Activated CD8-positive, alpha-beta memory T cell treated with anti-CD3 and anti-CD28 coated beads, Interleukin-2, amount 50 U/mL, for 24 hours (primary cell): ENCODE measurements around the gene KCNMB2.

Experiments
- DNase-seq: peaks from one replicate; pipeline ENCODE4 v3.0.0-alpha.2; 2020; ENCODE audit errors: extremely low read depth

Gene KCNMB2

DNA sequence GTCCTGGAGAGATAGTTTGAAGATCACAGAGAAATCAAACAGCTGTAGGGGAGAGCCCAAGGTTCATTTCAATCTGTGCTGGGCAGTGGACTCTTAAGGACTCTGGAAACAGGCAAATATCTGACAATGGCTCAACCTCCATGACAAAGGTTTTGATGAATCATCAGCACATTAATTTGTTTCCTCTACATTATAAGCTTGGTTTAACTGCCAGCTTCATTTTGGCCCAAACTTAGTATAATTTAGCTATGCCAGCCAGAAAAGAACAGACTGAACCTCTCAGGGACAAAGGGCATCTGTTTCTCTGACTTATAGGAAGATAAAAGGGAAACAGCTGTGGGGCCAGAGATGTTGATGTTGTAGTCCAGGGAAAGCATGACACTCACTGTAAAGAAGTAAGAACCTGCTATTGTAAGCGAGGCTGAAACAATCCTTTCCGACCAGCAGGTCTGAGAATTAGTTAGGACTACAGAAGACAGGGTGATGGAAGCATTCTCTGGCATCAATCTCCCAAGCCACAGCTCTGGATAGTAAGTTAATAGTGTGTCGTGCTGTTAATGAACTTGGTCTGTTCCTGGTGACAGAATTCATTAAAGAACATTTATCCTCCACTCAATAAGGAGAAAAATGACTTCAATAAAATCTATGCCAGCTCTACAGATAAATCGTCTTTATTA, 110.1 kb downstream of the KCNMB2 start:
- no peak for DNase-seq

DNA sequence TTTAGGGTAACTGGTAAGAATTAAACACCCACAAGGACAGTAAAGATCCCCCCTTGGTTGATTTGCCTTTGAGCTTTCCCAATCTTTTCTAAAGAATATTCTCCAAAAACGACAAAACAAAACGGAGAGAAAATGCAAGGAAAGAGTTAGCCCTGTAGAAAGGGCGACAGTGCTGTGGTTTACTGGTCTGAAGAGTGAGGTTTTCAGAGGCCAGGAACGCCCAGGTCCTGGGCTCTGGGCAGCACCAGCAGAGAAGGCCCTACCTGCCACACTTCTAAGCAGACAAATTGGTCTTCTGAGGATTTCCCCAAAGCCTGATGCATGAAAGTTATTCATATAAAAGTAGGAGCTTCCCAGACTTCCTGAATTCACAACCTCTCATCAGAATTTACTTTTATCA, 119.3 kb downstream of the KCNMB2 start:
- DNase-seq = no peak

DNA sequence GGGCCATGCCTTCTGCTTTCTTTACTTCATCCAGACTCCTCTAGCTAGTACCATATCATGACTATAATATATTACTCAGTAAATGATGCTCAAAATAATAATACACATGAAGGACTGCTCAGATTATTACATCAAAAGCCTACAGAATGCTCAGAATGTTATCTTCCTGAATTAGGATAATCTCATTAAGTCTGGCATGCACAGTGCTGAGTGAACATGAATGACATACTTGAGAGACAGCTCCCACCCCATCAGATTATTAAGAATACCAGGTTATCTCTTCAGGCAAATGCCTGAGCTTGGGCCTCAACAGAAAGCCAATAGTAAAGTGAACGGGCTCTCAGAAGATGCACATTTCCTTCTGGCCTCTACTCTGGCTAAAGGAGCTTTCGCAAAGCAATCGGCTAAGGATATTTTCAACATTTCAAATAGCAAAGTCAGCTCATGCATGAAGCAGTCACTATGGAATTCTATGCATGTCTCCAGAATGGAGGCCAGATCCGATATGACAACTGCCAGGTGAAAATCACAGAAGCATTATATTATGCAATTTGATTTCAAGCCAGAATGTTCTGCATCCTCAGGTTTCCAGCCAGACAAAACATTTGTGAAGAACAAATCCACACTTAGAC, 122.6 kb downstream of the KCNMB2 start:
- DNase-seq = no peak

DNA sequence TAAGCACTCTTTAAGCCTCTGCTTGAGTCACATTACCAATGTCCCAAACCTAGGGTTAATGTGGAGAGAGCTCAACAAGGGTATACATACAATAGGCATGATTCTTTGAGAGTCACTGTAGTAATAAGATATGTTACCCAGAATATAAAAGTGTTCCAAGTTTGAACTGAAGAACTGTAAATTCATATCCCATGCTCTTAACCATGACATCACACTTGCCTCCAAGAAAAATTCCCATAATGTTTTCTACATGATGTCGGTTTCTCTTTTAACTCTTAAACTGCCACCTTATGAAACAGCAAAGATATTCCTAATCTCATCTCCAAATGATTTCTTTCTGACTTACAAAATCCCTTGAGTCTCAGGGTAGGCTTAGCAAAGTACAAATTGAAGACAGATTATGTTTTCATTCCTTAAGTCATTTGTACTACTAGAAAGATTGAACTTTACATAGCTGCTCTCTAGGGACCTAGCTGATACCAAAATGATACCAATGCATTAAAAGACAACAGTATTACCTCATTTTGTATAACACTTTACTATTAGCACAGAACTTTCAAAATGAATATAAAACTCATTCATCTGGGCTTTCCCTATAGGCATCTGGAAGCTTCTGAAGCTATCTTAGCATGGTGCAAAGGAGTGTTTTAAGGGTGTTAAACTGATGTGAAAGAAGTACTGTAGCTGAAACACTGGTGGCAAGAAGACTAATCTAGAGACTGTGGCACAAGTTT, 127.1 kb downstream of the KCNMB2 start:
- no peak for DNase-seq

DNA sequence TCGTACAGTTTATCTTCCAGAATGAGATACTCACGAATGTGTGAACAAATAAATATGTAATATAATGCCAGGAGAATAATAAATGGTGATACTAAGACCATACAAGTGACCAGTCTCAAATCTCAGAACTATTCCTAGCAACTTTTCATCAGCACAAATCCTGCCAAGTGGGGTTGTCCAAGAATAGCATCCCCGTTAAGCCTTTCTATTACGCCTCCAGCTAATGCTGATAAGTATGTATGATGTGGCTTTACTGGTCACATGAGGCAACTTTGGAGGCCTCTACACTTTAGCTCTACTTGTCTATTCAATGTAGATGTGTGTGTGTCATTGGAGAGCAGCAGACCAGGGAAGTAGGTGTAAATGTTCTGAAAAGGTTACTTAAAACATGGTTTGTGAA, 129.5 kb downstream of the KCNMB2 start:
- no peak for DNase-seq

DNA sequence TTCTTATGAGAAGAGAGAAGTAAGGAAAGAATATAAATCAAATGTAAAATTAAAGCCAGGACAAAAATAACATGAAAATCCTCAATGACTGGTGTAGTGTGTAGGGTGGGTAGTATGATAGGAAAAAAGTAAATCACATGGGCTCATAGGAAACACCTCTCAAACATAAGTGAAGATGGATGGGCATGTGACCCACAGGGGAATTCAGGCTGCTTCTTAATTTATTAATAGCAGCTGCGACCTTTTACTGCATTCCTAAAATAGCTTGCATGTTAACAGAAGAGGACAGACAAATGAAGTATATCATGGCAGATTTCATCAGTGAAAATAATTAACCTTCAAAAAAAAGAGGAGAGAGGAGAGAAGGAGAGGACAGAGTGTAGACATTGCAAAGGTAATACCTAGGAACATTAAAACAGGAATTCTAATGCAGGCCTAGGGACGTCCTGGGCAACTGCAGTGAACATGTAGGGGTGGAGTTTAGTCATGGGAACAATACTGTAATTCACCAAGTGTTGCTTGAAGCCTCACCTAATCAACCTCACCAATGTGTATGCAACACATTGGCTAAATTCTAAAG, 132.9 kb downstream of the KCNMB2 start:
- DNase-seq = no peak

DNA sequence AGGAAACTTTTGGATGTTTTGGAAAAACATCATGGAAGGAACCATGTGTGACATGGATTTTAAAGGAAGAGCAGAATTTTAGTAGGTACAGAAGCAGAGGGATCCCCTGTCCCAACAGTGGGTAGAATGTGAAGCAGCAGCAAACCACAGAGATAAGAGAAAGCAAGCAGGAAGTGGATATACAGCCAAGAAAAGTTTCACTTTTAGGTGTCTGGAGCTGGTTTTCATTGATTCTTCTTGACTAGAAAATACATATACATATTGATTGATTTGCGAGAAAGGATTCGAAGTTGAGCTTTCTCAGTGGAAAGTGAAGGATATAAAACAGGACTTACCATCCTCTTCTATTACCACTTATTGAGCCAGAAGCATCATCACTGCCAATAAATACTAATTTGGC, 133.5 kb downstream of the KCNMB2 start:
- DNase-seq = no peak

DNA sequence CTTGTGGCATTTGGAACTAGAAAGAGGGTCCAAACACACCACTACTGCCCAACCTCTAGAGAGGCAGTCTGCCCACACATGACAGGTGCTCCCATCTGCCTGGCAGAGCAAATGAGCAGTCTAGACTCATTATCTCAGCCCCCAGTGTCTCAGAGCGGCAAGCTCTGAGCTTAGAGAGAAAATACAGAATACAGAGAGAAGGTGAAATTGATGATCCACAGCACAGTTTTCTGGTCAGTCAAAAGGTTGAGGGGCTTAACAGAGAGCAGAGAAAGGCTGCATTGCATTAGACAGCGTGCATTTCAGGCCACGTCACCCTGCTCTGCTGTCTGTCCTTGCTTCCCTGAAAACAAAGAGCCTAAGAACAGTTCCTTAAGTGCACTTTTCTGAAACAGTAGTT, 135.1 kb downstream of the KCNMB2 start:
- DNase-seq = no peak

DNA sequence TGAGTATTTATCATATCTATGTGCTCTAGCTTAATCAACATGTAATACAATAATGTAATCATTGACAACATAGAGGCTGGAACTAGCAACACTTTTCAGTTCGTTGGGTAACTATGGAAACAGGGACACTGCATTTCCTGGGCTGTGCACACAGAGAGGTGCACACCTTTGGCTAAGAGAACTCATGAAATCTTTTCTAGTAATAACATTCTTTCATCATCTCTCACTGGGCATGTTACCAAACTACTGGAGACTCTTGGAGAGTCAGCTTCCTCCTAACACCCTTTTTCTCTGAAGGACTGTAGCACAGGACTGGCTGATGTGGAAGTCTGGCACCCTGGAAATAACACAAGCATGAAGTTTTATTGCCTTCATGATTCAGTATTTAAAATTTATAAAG, 135.6 kb downstream of the KCNMB2 start:
- no peak for DNase-seq

DNA sequence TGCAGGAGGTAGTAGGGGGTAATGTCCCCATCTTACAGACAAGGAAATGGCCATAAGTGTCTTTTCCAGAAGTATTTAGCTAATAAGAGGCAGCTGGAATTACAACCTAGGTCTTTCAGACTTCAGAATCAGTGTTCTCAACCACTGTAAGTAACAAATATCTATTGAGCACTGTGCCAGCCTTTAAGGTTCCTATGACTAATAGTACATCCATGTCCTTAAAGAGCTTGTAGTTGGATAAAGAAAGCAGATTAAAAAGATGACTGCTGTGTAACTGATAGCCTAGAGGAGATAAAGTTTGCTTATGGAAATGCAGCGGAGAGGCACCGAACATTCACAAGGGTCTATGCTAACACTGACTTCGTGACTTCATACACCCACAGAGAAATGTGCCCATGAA, 136.0 kb downstream of the KCNMB2 start:
- no peak for DNase-seq

DNA sequence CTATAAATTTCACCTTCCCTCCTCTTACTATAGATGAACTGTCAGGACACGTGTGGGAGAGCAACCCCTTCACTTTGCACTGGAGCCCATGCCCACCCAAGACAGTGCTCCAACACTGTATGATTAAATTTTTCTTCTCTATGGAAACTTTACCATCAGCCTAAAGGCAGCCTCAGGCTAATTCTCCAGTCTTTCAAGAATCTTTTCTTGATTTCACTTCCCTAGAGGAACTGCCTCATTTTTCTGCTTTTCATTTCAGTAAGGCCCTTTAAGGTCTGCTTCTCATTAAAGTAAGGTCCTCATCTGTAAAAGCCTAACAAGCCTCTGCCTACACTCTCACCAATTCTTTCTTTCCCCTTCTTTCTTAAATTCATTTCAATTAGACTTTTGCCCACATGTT, 137.3 kb downstream of the KCNMB2 start:
- no peak for DNase-seq

DNA sequence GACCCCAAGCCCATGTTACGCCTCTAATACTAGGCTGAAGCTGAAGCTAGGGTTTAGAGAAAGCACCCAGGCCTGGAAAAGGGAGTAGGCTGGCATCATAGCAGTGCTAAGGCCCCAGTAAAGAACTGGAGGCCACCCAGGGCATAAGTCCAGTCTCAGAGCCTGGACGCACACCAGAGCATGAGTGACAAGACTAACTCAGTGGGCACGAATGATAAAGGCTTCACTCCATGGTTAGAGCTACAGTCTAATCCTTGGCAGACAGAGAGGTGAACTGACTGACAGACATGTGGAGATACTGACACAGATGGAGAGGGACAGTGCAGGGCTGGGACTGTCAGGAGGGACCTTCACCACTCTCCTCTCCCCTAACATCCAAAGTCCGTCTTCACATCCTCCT, 139.8 kb downstream of the KCNMB2 start:
- DNase-seq = no peak

DNA sequence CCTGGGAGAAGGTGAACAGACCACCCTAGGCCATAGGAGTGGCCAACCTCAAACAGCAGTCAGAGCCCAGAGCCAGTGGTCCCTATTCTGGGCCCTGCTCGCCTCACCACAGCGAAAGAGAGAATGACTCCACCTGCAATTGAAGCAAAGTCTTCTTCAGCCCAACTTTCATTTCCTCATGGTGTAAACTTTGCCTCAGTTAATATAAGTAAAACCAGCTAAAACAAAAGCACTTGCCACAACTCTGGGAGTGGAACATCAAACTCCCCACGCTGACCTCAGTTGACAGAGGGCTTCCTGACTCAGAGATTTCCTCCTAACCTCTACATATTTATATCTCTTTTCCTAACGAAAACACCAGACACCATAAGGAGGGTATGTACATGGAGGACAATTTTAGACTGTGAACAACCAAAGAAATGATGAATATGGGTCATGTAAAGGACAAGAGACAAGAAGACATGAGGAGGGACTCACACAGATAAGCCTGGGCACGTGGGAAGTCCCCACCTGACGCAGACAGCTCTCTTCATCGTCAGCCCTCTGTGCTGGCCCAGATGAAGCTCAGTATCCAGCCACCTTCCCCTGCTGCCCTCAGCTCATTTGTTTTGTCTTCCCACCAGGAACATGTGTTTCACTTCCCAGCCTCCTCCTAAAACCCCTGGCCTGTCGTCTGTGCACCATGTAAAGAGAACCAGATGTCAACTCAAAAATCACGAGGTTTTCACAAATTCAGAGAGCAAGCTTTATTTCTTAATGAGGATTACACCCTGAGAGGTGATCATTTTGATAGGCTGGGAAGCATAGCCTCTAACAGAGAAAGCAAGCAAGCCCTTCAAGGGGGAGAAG, 140.9 kb downstream of the KCNMB2 start:
- DNase-seq = no peak

DNA sequence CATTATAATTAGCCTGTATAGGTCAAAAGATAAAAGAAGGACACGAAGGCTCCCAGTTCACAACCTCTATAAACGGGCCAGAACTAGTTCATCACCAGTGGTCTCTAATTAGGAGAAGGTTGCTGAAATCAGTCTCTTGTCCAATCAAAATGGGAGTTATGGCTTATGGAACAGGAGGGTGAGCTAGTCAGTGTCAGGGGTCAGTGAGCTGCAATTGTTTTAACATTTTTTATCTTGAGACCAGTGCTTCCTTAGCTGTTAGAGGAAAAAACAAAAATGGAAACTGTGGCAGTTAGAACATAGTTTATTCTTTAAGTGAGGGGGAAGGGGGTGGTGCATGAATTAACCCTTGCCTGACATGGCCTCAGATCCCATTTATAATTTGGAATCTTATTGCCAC, 141.7 kb downstream of the KCNMB2 start:
- no peak for DNase-seq

DNA sequence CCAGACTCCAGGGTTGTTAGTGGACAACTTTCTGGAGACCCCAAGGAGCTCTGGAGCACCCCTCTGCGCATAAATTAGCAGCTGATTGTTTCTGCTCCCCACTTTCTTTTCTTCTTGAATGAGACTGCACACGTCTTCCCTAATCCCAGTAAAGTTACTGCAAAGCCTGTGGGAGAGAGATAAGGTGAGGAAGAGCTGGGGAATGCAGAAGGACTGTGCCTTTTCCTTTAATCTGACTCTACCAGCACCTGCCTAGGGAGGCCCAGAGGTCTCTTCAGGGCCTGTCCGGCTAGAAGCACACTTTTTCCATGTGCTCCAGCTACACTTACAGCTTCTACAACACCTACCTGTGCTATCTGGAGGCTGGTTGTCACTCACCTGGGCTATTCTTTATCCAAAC, 143.8 kb downstream of the KCNMB2 start:
- no peak for DNase-seq

DNA sequence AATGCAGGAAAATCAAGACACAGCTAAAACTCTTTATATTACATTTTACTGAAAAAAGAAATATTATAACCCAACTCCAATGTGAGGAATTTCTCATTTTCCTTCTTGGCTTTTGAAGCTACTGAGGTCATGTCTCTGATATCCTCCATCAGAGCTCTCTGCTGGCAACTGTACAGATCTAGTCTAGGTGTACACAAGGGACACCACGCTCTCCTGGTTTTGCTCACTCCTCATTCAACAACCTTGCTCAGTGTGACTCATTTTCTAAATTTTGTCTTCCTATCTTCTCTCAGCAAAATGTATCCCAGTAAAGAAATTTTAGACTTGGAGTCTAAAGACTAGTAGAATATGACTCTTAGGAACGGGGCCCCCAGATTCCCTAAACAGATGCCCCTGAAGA, 144.3 kb downstream of the KCNMB2 start:
- DNase-seq = no peak

DNA sequence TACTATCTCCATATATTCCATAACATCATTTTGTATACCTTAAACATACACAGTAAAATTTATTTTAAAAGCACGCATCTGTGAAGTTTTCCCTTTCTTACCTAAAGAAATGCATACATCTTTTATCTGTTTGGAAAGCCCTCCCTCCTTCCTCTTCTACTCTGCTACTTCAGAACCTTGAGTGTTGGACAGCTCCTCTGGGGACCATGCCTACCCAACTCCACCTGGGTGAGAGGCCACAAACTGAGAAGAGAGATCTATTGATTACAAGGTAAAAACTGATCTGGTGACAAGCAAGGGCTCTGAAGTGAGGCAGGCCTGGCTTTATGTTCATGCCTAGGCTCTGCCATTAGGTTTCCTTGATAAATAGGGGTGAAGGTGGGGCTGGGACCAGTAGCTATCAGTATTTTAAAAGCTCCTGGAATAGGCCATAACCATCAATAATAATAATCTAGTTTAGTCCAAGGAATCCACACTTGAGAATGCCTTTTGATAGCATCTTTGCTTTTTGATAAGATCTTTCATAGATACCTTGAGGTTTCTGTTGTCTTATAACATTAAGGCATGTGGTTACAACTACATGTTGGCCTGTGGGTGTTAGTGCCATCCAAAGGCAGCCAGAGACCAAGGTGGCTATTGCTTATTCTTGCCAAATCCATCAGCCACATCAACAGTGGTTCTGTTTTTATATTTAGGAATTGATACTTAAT, 148.8 kb downstream of the KCNMB2 start:
- no peak for DNase-seq

DNA sequence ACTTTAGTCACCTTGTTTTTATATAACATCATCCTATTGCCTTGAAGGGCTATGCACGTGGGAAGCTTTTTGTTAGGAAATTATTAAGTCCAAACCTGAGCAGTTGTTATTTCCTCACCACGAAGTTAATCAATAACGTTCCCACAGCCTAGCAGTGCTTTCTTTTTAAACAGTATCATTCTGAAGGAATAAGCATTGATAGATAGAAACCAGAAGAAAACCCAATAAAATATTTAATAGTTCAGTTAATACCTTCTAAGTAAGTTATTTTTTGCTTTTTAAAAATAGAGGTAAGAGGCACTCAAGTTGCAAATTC, 149.3 kb downstream of the KCNMB2 start:
- no peak for DNase-seq

DNA sequence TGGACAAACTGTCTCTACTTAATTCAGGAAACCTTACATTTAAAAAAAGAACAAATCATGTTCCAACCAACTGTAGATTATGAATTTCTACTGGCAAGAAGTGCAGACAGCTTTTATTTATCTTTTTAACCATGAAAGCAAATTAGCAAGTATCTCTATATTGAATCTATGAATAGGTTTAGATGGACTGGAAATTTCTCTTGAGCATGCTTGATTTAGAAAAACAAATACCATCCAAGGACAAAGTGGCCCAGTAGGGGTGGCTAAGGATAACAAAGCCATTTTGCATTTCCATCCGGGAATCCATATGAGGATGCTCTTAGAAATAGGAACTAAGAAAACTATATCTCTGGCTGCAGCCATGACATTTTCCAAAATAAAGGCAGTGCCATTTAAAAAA, 150.6 kb downstream of the KCNMB2 start:
- no peak for DNase-seq

DNA sequence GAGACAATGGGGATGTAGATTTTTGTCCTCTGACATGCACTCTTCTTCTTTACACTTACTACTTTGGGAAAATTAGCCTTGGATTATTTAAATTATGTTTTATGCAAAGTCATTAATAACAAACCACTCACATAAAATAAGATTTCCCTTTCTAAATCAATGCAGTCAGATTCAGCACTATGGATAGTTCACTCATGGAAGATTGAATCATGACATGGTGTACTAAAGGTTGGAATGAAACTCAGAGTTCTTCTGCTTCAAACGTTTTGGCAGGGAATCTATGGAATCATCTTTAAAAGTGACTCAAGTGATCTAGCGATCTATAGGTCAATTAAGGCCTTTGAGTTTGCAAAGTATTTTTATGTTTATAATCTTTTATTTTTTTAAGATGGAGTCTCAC, 154.3 kb downstream of the KCNMB2 start:
- DNase-seq = no peak

DNA sequence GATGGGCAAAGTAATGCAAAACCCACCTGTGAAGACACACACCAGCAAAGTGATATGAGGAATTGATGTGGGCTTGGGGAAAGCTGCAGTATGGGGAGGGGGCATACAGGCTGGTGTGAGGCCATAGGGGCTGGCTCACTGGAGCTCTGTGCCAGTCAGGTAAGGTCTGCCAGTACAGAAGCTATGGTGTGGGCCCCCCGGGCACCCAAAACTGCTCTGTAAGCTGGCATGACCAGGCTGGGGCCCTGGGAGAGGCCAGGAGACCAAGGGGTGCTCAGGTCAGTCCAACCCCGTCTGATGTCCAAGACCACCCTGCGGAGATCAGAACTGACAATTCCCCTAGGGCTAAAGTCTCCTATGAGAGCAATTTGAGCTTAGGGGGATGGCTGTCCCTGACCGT, 163.1 kb downstream of the KCNMB2 start:
- DNase-seq = no peak

DNA sequence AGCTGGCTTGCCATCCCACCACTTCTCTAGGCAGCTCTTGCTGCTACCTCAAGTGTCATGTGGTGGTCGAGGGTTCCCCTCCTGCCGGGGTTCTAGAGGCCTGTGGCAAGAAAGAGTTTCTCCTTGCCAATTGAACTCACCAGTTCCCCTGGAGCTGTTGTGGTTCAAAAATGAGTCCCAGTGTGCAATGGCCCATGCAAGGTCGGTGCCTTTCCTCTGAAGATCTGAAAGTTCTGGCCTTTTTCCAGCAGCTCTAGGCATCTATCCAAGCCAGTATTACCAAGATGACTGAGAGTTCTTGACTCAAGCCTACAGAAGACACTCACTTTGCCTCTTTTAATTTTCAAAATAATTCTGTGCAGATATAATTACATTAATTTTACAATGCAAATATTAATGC, 163.6 kb downstream of the KCNMB2 start:
- DNase-seq = no peak
